Coronary artery (tissue), 2 donors: ENCODE data around the gene MYH15.

Source experiments
- DNase-seq: peaks from one replicate; pipeline ENCODE4 v3.0.0-alpha.2; 2017; ENCODE audit warnings: low spot score
- H3K27ac ChIP-seq, 2 donors: fragments of 200-600 bp; sonication (generic); one replicate each; pipeline ENCODE4 v1.5.1; 2016 to 2019
- H3K4me3 ChIP-seq: fragments of 200-600 bp; sonication (generic); 2 replicates; pipeline ENCODE4 v1.5.1; 2016; ENCODE audit warnings: mild to moderate bottlenecking, moderate library complexity
- CTCF ChIP-seq: fragments of 200-600 bp; sonication (generic); IDR thresholded peaks from one replicate; pipeline ENCODE4 v1.5.1; 2019; ENCODE audit warnings: antibody characterized with exemption

The MYH15 gene

GRCh38 chr3:108414007-108414406, 96.4 kb downstream of the MYH15 start:
- DNase-seq, result no peak
- H3K27ac ChIP-seq, result no peak overlapping the region
- TF ChIP-seq CTCF, result no peak
- H3K4me3 ChIP-seq, result no peak overlapping the region

- H3K27ac ChIP-seq, result no peak overlapping the region
- DNase-seq, result no peak
These were observed 98.2 kb downstream of the MYH15 start for GRCh38 chr3:108412121-108412750.

GRCh38 chr3:108410531-108410984, 99.8 kb downstream of the MYH15 start:
- Histone ChIP-seq H3K4me3 (no peak overlapping the region), H3K27ac (no peak overlapping the region)
- no peak for DNase-seq
- no peak for TF ChIP-seq CTCF

More at GRCh38 chr3:108412121-108412750, 98.2 kb downstream of the MYH15 start:
- H3K4me3 ChIP-seq, result no peak overlapping the region
- TF ChIP-seq CTCF, result no peak

GRCh38 chr3:108409800-108410178, 100.6 kb downstream of the MYH15 start:
- no peak for TF ChIP-seq CTCF
- no peak for DNase-seq
- Histone ChIP-seq H3K4me3 (no peak overlapping the region), H3K27ac (no peak overlapping the region)

GRCh38 chr3:108408883-108409799, 101.3 kb downstream of the MYH15 start:
- no peak for DNase-seq
- no peak overlapping the region for H3K27ac ChIP-seq
- TF ChIP-seq CTCF, result no peak
- H3K4me3 ChIP-seq, result no peak overlapping the region

- no peak overlapping the region for H3K27ac ChIP-seq
- no peak for TF ChIP-seq CTCF
- no peak overlapping the region for H3K4me3 ChIP-seq
- no peak for DNase-seq
These were observed 102.5 kb downstream of the MYH15 start for GRCh38 chr3:108407886-108408285.
